GM18861 (cell line): ENCODE measurements around the gene RCC1.
"Not testable (repeated sequence)": the region's sequence is repeated elsewhere in the genome, so short reads cannot be mapped to it uniquely, and the experiment has no call there.

Experiments used
- ATAC-seq: cut with Tn5 transposase; IDR thresholded peaks from one replicate; pipeline ENCODE4 v1.9.1; 2021; ENCODE audit not compliant: unreplicated experiment

Gene RCC1

GRCh38 chr1:28541414-28542015 is 35.7 kb downstream of the RCC1 start:
- ATAC-seq = not testable (repeated sequence)

- ATAC-seq = no peak
Observed at GRCh38 chr1:28545246-28545628, 39.4 kb downstream of the RCC1 start.

GRCh38 chr1:28548318-28548717 is 42.5 kb downstream of the RCC1 start:
- no peak for ATAC-seq

GRCh38 chr1:28551381-28551780 is 45.5 kb downstream of the RCC1 start:
- ATAC-seq = no peak

GRCh38 chr1:28552758-28553663 is 47.2 kb downstream of the RCC1 start, which contains the start of gene TRNAU1AP:
TSS of gene TRNAU1AP (plus strand) at chr1:28553085. CDS start at chr1:28553111, 26 bp downstream.
- peak; percentile 89 for ATAC-seq

GRCh38 chr1:28560886-28561285 is 55.0 kb downstream of the RCC1 start:
- ATAC-seq = no peak

- no peak for ATAC-seq
Observed at GRCh38 chr1:28564310-28564709, 58.5 kb downstream of the RCC1 start.

GRCh38 chr1:28565040-28565439 is 59.2 kb downstream of the RCC1 start:
- no peak for ATAC-seq

GRCh38 chr1:28565726-28566125 is 59.9 kb downstream of the RCC1 start:
- ATAC-seq = no peak

GRCh38 chr1:28566931-28567330 is 61.1 kb downstream of the RCC1 start:
- no peak for ATAC-seq

- no peak for ATAC-seq
Observed at GRCh38 chr1:28571911-28572310, 66.1 kb downstream of the RCC1 start.

- not testable (repeated sequence) for ATAC-seq
Observed at GRCh38 chr1:28572891-28573290, 67.0 kb downstream of the RCC1 start.

- no peak for ATAC-seq
Observed at GRCh38 chr1:28573564-28573963, 67.7 kb downstream of the RCC1 start.

GRCh38 chr1:28577052-28577678 is 71.3 kb downstream of the RCC1 start:
- no peak for ATAC-seq

- ATAC-seq = no peak
Observed at GRCh38 chr1:28577738-28578536, 72.1 kb downstream of the RCC1 start.

GRCh38 chr1:28578696-28579218 is 72.9 kb downstream of the RCC1 start:
- no peak for ATAC-seq

- no peak for ATAC-seq
Observed at GRCh38 chr1:28579401-28579800, 73.6 kb downstream of the RCC1 start.

GRCh38 chr1:28580722-28581530 is 75.1 kb downstream of the RCC1 start:
- peak; percentile 3 for ATAC-seq

- ATAC-seq = peak; percentile 73
Observed at GRCh38 chr1:28581531-28582247, 75.8 kb downstream of the RCC1 start.
